Esophagus muscularis mucosa (tissue), 4 donors: Measurements from ENCODE around the gene TWF2. TPM values are rescaled to one million over a fixed set of nuclear protein-coding genes. Genes with fewer than 3 reads are reported as not detected.

Experiments used
- DNase-seq: peaks from one replicate; pipeline ENCODE4 v3.0.0-alpha.2; 2017; ENCODE audit errors: extremely low spot score
- H3K27ac ChIP-seq, 4 donors: fragments of 200-600 bp; sonication (generic); replicated peaks in 1 of 4; 1 replicate in 3 of 4; 2 replicates in 1 of 4; pipeline ENCODE4 v1.5.1; 2016 to 2019; ENCODE audit warnings: mild to moderate bottlenecking in 1 of 4
- H3K27me3 ChIP-seq, 4 donors: fragments of 200-600 bp; sonication (generic); one replicate each; pipeline versions ENCODE4 v1.5.1 to v1.6.0; 2016 to 2019
- H3K36me3 ChIP-seq, 4 donors: fragments of 200-600 bp; sonication (generic); one replicate each; pipeline ENCODE4 v1.5.1; 2016 to 2019
- H3K4me1 ChIP-seq, 4 donors: fragments of 200-600 bp; sonication (generic); one replicate each; pipeline ENCODE4 v1.5.1; 2016 to 2019
- H3K4me3 ChIP-seq, 4 donors: fragments of 200-600 bp; sonication (generic); 1 replicate in 2 of 4; 2 replicates in 2 of 4; pipeline ENCODE4 v1.5.1; 2016 to 2019; ENCODE audit warnings: mild to moderate bottlenecking in 4 of 4, moderate library complexity in 1 of 4
- H3K9me3 ChIP-seq, 4 donors: fragments of 200-600 bp; sonication (generic); 1 replicate in 3 of 4; 2 replicates in 1 of 4; pipeline ENCODE4 v1.5.1; 2016 to 2019
- EP300 ChIP-seq: sonication (generic); formaldehyde crosslinking; IDR thresholded peaks from one replicate; pipeline ENCODE4 v1.6.1; 2017; ENCODE audit warnings: antibody characterized with exemption
- POLR2A ChIP-seq: fragments of 450-650 bp; IDR thresholded peaks from one replicate; pipeline ENCODE4 v1.6.1; 2017; ENCODE audit warnings: antibody characterized with exemption, moderate library complexity, mild to moderate bottlenecking, low read depth
- POLR2AphosphoS5 ChIP-seq, 2 donors: sonication (generic); formaldehyde crosslinking; IDR thresholded peaks; one replicate each; pipeline ENCODE4 v1.6.1; 2017; ENCODE audit warnings: antibody characterized with exemption in 2 of 2
- WGBS: methylation state at CpG from one replicate; pipeline ENCODE4 v1.1.5; 2018; 5-methylcytosine and 5-hydroxymethylcytosine counted together
- intact Hi-C: fragments of 100-400 bp; cut with DNase I; formaldehyde crosslinking; loops from one replicate; pipeline ENCODE4 v1.15.1; 2023
- total RNA-seq, 4 donors: library from RNA; depleted of rRNA; stranded (reverse); fragments of >200 nt; gene quantifications; one replicate each; pipeline versions ENCODE4 v1.1.0 to v1.2.1, GENCODE V29; 2016
- TF ChIP-seq, protein P1 (sequence below), 3 experiments: fragments of 200-600 bp in 2 of 3; fragments of 450-650 bp in 1 of 3; sonication (generic) in 2 of 3; IDR thresholded peaks; one replicate each; pipeline ENCODE4 v1.5.1; 2017 to 2019; ENCODE audit warnings: antibody characterized with exemption in 3 of 3, mild to moderate bottlenecking in 2 of 3, moderate library complexity in 1 of 3

Gene TWF2
- total RNA-seq, 4 donors from 2014 or later = 66.4 to 89.5 (median 79.9) TPM

DNA sequence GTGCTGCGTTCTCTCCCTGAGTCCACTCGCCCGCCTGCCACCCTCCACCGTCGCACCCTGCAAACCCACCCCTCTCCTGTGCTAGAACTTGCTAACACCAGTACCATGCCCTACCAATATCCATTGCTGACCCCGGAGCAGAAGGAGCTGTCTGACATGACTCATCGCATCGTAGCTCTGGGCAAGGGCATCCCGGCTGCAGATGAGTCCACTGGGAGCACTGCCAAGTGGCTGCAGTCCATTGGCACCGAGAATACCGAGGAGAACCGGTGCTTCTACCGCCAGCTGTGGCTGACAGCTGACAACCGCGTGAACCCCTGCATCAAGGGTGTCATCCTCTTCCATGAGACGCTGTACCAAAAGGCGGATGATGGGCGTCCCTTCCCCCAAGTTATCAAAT lies 45.9 kb downstream of the TWF2 start:
- TF ChIP-seq POLR2A (no peak), EP300 (no peak), POLR2AphosphoS5 (IDR thresholded peaks at IDR 0.05) (no peak)
- TF ChIP-seq, protein P1, sequence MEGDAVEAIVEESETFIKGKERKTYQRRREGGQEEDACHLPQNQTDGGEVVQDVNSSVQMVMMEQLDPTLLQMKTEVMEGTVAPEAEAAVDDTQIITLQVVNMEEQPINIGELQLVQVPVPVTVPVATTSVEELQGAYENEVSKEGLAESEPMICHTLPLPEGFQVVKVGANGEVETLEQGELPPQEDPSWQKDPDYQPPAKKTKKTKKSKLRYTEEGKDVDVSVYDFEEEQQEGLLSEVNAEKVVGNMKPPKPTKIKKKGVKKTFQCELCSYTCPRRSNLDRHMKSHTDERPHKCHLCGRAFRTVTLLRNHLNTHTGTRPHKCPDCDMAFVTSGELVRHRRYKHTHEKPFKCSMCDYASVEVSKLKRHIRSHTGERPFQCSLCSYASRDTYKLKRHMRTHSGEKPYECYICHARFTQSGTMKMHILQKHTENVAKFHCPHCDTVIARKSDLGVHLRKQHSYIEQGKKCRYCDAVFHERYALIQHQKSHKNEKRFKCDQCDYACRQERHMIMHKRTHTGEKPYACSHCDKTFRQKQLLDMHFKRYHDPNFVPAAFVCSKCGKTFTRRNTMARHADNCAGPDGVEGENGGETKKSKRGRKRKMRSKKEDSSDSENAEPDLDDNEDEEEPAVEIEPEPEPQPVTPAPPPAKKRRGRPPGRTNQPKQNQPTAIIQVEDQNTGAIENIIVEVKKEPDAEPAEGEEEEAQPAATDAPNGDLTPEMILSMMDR (IDR thresholded peaks at IDR 0.05) = no peak
- 64% methylated on average over 18 of the region's 18 CpGs for WGBS
- no peak for DNase-seq
- Histone ChIP-seq H3K27me3 (no peaks in the 10 kb centered on the region), H3K27ac (no peak overlapping the region), H3K4me3 (no peak overlapping the region), H3K9me3 (no peaks in the 10 kb centered on the region), H3K36me3 (no peaks in the 10 kb centered on the region), H3K4me1 (peaks cover 39 to 73% (median 68%) of the 10 kb centered on the region in 4 donors)
- intact Hi-C loops = no loop called here

DNA sequence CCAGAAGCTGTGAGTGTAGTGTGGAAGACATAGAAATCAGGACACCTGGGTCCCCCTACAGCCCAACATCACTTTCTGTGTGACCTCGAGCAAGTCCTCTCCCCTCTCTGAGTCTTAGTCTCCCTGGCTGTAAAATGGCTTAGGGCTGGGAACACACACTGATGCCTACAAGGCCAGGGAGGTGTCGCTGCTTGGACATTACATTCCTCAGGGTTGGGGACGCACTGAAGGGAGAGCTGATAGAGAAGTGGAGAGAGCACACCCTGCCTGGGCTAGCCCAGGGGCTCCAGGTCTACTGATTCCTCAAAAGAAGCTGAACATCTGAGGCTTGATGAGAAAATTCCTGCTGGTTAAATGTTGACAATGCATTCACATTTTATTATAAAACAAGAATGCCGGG lies 47.3 kb downstream of the TWF2 start:
- H3K36me3 ChIP-seq = no peaks in the 10 kb centered on the region
- H3K27ac ChIP-seq = no peak overlapping the region
- no peaks in the 10 kb centered on the region for H3K27me3 ChIP-seq
- peaks cover 28 to 61% (median 56%) of the 10 kb centered on the region in 4 donors for H3K4me1 ChIP-seq
- WGBS = 95% methylated on average over 3 of the region's 4 CpGs
- no peak overlapping the region for H3K4me3 ChIP-seq
- intact Hi-C loops = no loop called here
- TF ChIP-seq, protein P1 (IDR thresholded peaks at IDR 0.05) = no peak
- TF ChIP-seq EP300 = no peak
- TF ChIP-seq POLR2AphosphoS5 (IDR thresholded peaks at IDR 0.05) = no peak
- no peak for TF ChIP-seq POLR2A
- no peaks in the 10 kb centered on the region for H3K9me3 ChIP-seq
- DNase-seq = no peak

DNA sequence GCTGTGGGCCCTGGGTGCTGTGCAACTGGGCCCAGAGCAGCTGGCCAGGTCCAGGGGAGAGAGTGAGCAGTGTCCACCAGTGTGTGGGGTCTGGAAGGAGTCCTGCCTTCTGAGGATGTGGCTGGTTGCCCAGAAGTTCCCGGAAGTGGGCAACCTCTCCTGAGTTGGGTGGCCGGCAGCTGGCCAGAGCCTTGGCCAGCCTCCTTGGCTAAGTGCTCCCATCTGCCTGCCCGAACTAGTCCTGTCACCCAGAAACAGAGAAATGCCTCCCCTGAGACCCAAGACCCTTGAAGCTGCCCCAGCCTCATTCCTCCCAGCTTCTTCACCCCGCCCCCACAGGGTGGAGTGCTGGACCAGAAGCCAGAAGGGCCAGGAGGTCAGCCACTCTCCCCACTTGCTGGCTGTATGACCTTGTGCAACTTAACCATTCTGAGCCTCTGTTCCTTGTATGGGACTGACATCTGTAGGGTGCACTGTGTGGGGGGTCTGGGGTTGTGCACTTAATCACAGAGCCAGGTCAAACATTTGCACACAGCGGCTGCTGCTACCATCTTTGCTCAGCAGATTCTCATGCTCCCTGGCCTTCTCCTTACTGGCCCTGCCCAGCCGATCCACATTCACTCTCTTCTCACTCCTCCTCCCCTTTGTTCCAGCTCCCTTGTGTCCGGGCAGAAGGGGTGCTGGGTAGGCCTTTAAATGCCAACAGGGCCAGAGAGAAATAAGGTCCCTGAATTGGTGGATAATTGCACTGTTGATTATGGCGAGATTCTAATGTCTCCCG lies 48.5 kb downstream of the TWF2 start:
- Histone ChIP-seq H3K27ac (peak overlapping the region in 3 of 4 donors; percentile 30 to 52 (median 39)), H3K4me1 (peaks cover 16 to 51% (median 45%) of the 10 kb centered on the region in 4 donors), H3K27me3 (no peaks in the 10 kb centered on the region), H3K36me3 (no peaks in the 10 kb centered on the region), H3K9me3 (no peaks in the 10 kb centered on the region), H3K4me3 (no peak overlapping the region)
- 53% methylated on average over 9 of the region's 9 CpGs for WGBS
- intact Hi-C loops = no loop called here
- TF ChIP-seq POLR2A (no peak), EP300 (no peak), POLR2AphosphoS5 (IDR thresholded peaks at IDR 0.05) (no peak)
- TF ChIP-seq, protein P1 (IDR thresholded peaks at IDR 0.05) = no peak
- DNase-seq = no peak

DNA sequence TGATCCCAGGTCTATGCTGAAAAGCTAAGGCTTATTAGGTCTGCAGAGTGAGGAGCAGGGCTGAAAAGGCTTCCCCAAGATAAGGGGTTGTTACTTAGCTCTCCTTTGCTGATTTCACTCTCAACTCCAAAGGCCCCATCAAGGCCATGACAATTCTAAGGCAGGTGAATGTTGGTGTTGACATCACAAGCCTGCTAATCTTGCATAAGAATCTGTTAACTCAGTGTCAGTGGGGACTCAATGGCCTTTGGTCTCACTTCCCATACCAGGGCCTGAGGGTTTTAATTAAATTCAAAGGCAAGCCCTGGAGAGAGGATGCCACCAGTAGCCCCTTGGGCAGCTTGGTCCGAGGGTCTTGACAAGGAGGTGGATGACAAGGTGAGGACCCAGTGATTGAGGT lies 50.4 kb downstream of the TWF2 start:
- Histone ChIP-seq H3K27me3 (no peaks in the 10 kb centered on the region), H3K9me3 (no peaks in the 10 kb centered on the region), H3K27ac (no peak overlapping the region), H3K4me3 (no peak overlapping the region), H3K36me3 (no peaks in the 10 kb centered on the region), H3K4me1 (peaks cover 16 to 32% (median 29%) of the 10 kb centered on the region in 4 donors)
- no peak for TF ChIP-seq POLR2AphosphoS5 (IDR thresholded peaks at IDR 0.05)
- TF ChIP-seq EP300 = no peak
- TF ChIP-seq, protein P1 (IDR thresholded peaks at IDR 0.05) = no peak
- TF ChIP-seq POLR2A = no peak
- intact Hi-C loops = no loop called here
- DNase-seq = no peak
- WGBS = 60% methylated on average over 1 of the region's 1 CpG
